SK-N-MC (cell line): ENCODE data around the gene DUSP15.

Experiments
- EZH2 ChIP-seq: fragments of 200-600 bp; sonication (generic); IDR thresholded peaks from one replicate; pipeline ENCODE4 v1.6.1; 2017; ENCODE audit warnings: antibody characterized with exemption
- POLR2AphosphoS5 ChIP-seq: IDR thresholded peaks from 2 replicates; pipeline ENCODE4 v1.6.1; 2012; ENCODE audit warnings: mild to moderate bottlenecking, low read depth, low read length, borderline replicate concordance

DNA sequence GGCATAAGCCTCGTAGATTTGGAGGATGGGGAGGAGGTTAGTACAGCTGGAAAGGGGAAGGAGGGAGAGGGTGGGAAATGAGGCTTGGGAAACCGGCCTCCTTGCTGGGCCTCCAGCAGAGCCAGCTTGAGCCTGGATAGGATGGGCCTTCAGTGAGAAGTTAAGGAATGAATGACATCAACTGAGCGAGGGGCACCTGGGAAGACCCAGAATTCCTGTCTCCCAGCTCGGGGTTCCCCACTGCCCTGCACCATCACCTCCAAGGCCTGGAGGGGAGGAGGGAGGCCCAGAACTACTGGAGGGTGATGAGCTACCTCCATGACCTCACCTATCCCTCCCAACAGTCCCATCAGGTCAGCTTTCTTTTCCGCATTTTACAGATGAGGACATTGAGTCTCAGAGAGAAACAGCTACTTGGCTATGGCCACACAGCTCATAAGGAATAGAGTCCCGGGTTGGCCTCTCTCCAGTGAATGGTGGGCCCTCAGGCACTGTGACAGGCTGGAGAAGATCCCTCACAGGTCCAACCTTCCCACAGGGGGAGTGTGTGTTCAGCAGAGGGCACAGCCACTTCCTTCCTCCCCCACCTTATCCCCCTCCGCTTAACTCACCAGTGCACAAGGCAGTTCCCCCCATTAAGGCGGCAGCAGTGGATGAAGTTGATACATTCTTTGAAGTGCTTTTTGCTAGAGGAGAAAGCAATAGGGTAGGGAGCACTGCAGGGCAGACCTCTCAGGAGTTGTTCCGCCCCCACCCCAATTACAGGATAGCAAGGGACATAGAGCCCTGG lies 6.8 kb downstream of the DUSP15 start:
- TF ChIP-seq POLR2AphosphoS5 (no peak), EZH2 (no peak)
